SU-DHL-6 (cell line): ENCODE measurements around the gene PAQR6.

Experiments
- EZH2phosphoT487 ChIP-seq: fragments of 200-600 bp; sonication (generic), shearing (Covaris generic); conservative IDR thresholded peaks from 2 replicates; pipeline ENCODE4 v1.6.1; 2018; ENCODE audit warnings: mild to moderate bottlenecking, antibody characterized with exemption, low read length, moderate library complexity, mixed read lengths
- TF ChIP-seq, protein P1 (sequence below): fragments of 200-600 bp; sonication (generic); IDR thresholded peaks from one replicate; pipeline ENCODE4 v1.5.1; 2017; ENCODE audit warnings: antibody characterized with exemption, mild to moderate bottlenecking, low read length, moderate library complexity; ENCODE audit not compliant: insufficient read depth, poor library complexity, severe bottlenecking

DNA sequence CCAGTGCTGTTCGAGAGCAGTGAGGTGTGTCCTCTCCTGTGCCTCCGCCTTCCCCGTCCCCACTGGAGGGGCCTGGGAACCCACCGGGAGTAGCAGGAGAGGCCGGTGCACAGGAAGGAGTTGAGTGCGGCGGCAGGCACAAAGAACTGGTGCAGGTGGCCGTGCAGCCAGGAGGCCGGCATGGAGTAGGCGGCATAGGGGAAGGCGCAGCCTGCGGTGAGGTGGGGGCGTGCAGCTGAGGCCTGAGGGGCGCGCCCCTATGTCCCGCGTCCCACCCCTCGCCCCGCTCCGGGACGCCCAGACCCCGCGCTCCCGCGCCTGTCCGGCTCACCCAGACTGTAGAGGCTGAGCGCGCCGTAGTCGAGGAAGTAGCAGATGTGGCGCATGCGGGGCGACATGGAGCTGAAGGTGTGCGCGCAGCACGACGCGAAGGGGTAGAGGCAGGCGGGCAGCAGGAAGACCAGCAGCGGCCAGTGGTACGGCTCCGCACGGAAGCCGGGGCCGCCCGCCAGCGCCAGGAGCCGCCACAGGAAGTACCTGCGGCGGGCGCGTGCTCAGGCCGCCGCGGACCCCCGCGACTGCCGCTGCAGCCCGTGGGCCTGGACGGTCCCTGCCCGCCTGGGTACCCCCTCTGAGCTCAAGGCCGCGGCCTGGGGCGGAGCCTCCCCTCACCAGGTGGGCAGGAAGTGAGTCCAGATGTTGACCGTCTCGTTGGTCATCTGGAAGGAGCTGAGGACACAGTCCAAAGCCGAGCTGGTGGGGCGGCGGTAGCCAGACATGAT, 2.2 kb downstream of the PAQR6 start:
- TF ChIP-seq, protein P1, sequence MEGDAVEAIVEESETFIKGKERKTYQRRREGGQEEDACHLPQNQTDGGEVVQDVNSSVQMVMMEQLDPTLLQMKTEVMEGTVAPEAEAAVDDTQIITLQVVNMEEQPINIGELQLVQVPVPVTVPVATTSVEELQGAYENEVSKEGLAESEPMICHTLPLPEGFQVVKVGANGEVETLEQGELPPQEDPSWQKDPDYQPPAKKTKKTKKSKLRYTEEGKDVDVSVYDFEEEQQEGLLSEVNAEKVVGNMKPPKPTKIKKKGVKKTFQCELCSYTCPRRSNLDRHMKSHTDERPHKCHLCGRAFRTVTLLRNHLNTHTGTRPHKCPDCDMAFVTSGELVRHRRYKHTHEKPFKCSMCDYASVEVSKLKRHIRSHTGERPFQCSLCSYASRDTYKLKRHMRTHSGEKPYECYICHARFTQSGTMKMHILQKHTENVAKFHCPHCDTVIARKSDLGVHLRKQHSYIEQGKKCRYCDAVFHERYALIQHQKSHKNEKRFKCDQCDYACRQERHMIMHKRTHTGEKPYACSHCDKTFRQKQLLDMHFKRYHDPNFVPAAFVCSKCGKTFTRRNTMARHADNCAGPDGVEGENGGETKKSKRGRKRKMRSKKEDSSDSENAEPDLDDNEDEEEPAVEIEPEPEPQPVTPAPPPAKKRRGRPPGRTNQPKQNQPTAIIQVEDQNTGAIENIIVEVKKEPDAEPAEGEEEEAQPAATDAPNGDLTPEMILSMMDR: no peak
- no peak for TF ChIP-seq EZH2phosphoT487
